NCI-H1092 treated with DMSO at 0.1 percent for 48 hours (cell line): Measurements from ENCODE around the gene NUDT17.

Experiments used
- DNase-seq: peaks from one replicate; lab custom pipeline; 2025; lab: John Stamatoyannopoulos, UW

Gene NUDT17

GRCh38 chr1:145891143-145891542 is 45.7 kb downstream of the NUDT17 start:
- DNase-seq: peak; percentile 46

GRCh38 chr1:145891587-145892485 is 46.4 kb downstream of the NUDT17 start:
- peak; percentile 98 for DNase-seq

GRCh38 chr1:145892486-145893087 is 47.2 kb downstream of the NUDT17 start:
- DNase-seq: no peak

- DNase-seq: no peak
These were observed 48.1 kb downstream of the NUDT17 start for GRCh38 chr1:145893306-145894055.

- DNase-seq: no peak
These were observed 50.0 kb downstream of the NUDT17 start for GRCh38 chr1:145895471-145895870.

GRCh38 chr1:145897969-145898368 is 52.5 kb downstream of the NUDT17 start:
- DNase-seq: no peak
